ENCODE results near the gene CNN2. TPM values are rescaled to one million over a fixed set of nuclear protein-coding genes. Genes with fewer than 3 reads are reported as not detected.

CNN2 gene
- polyA plus RNA-seq, 3 donors: 69.9 to 213 (median 144) TPM

GRCh38 chr19:1015782-1016646, 10.4 kb upstream of the CNN2 start:
- no peaks in the 10 kb centered on the region for H3K9me3 Mint-ChIP-seq
- Histone ChIP-seq H3K27ac (ENCODE audit: low read depth in 1 of 2, low read length in 2 of 2) (peak overlapping the region in 1 of 2 donors; percentile 8), H3K27me3 (ENCODE audit: control insufficient read depth in 2 of 2, insufficient read depth in 2 of 2, low read length in 2 of 2) (no peaks in the 10 kb centered on the region), H3K4me1 (ENCODE audit: control insufficient read depth in 1 of 2, insufficient read depth in 2 of 2, low read length in 2 of 2) (peaks cover 39 to 46% of the 10 kb centered on the region in 2 donors), H3K9me3 (replicated peaks in 1 of 2; ENCODE audit: control insufficient read depth in 1 of 2, insufficient read depth in 1 of 2, low read length in 2 of 2) (no peaks in the 10 kb centered on the region), H3K4me3 (replicated peaks in 1 of 3; ENCODE audit: low read depth in 2 of 3, low read length in 3 of 3) (no peak overlapping the region), H3K79me2 (ENCODE audit: insufficient read depth, low read length) (peaks cover 78% of the 10 kb centered on the region), H3K36me3 (replicated peaks in 1 of 2; ENCODE audit: control insufficient read depth in 1 of 2, insufficient read depth in 2 of 2, low read length in 2 of 2) (peaks cover 39% of the 10 kb centered on the region in 2 donors), H4K20me1 (ENCODE audit: insufficient read depth, low read length) (peaks cover 94% of the 10 kb centered on the region), H2AFZ (ENCODE audit: insufficient read depth, low read depth, low read length, poor library complexity, severe bottlenecking) (no peak overlapping the region), H3K9ac (ENCODE audit: insufficient read depth, low read length, poor library complexity, severe bottlenecking) (no peak overlapping the region), H3K4me2 (replicated peaks; ENCODE audit: extremely low read depth, low read length, poor library complexity, severe bottlenecking) (no peak overlapping the region)
- no peak for DNase-seq
- peak overlapping the region in 2 of 7 donors; percentile 30 to 81 for H3K27ac Mint-ChIP-seq
- peaks cover 13 to 43% of the 10 kb centered on the region in 2 donors for H3K36me3 Mint-ChIP-seq
- H3K4me3 Mint-ChIP-seq: no peak overlapping the region
- H3K4me1 Mint-ChIP-seq: peaks cover 39% of the 10 kb centered on the region
- TF ChIP-seq CTCF (IDR thresholded peaks at IDR 0.05): no peak
- 90% methylated on average over 30 of the region's 31 CpGs for WGBS (ENCODE audit: insufficient coverage)
- intact Hi-C loops (cut with micrococcal nuclease): no loop called here
- peaks cover 0 to 1% (median 0%) of the 10 kb centered on the region in 3 donors for H3K27me3 Mint-ChIP-seq (ENCODE audit: low read depth in 3 of 3)

DNA sequence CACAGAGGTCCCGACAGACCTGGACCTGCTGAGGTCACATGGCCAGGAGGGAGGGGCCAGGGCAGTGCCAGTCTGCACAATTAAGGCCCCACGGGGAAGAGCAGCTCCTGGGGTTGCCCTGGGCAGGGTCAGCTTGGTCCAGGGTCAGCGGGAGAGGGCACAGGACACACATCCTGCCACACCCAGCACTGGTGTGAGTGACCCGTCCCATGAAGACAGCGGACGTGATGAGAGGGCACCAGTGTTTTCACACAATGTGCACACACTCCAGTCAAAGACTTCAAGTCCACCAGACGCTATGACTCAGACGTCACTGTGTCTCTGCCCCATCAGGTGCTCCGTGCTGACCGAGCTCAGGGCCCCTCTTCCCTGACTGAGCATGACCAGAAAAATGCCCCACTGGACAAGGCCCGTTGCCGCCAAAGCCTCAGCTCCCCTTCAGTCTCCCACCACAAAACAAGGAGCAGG, 9.7 kb upstream of the CNN2 start:
- no peaks in the 10 kb centered on the region for H3K9me3 Mint-ChIP-seq
- Histone ChIP-seq H3K9me3 (replicated peaks in 1 of 2; ENCODE audit: control insufficient read depth in 1 of 2, insufficient read depth in 1 of 2, low read length in 2 of 2) (no peaks in the 10 kb centered on the region), H3K9ac (ENCODE audit: insufficient read depth, low read length, poor library complexity, severe bottlenecking) (no peak overlapping the region)

More for the DNA sequence above, 9.7 kb upstream of the CNN2 start:
- WGBS (ENCODE audit: insufficient coverage): 82% methylated on average over 11 of the region's 12 CpGs
- Histone ChIP-seq H3K4me2 (replicated peaks; ENCODE audit: extremely low read depth, low read length, poor library complexity, severe bottlenecking) (no peak overlapping the region), H3K36me3 (replicated peaks in 1 of 2; ENCODE audit: control insufficient read depth in 1 of 2, insufficient read depth in 2 of 2, low read length in 2 of 2) (peaks cover 34 to 39% of the 10 kb centered on the region in 2 donors), H3K4me1 (ENCODE audit: control insufficient read depth in 1 of 2, insufficient read depth in 2 of 2, low read length in 2 of 2) (peaks cover 44 to 48% of the 10 kb centered on the region in 2 donors), H4K20me1 (ENCODE audit: insufficient read depth, low read length) (peaks cover 90% of the 10 kb centered on the region), H3K27ac (ENCODE audit: low read depth in 1 of 2, low read length in 2 of 2) (peak overlapping the region; percentile 8 to 60), H3K4me3 (replicated peaks in 1 of 3; ENCODE audit: low read depth in 2 of 3, low read length in 3 of 3) (no peak overlapping the region), H2AFZ (ENCODE audit: insufficient read depth, low read depth, low read length, poor library complexity, severe bottlenecking) (no peak overlapping the region), H3K27me3 (ENCODE audit: control insufficient read depth in 2 of 2, insufficient read depth in 2 of 2, low read length in 2 of 2) (no peaks in the 10 kb centered on the region), H3K79me2 (ENCODE audit: insufficient read depth, low read length) (peaks cover 78% of the 10 kb centered on the region)
- no peak overlapping the region for H3K4me3 Mint-ChIP-seq
- peak overlapping the region in 6 of 7 donors; percentile 21 to 81 (median 80) for H3K27ac Mint-ChIP-seq
- peaks cover 42% of the 10 kb centered on the region for H3K4me1 Mint-ChIP-seq
- no peak for TF ChIP-seq CTCF (IDR thresholded peaks at IDR 0.05)
- intact Hi-C loops (cut with micrococcal nuclease): no loop called here
- peaks cover 11 to 39% of the 10 kb centered on the region in 2 donors for H3K36me3 Mint-ChIP-seq
- peak in 1 of 3 donors; percentile 67 for DNase-seq
- H3K27me3 Mint-ChIP-seq (ENCODE audit: low read depth in 3 of 3): peaks cover 0 to 1% (median 0%) of the 10 kb centered on the region in 3 donors

Measured in CD14-positive monocyte (primary cell).